HG03439 (cell line): ENCODE measurements around the gene OR52N2.
A peak's percentile ranks its signal among the peaks of the same experiment; 100 is the strongest.

Source experiments
- ATAC-seq: cut with Tn5 transposase; IDR thresholded peaks from one replicate; pipeline ENCODE4 v1.9.1; 2021; ENCODE audit warnings: mild to moderate bottlenecking, moderate library complexity; ENCODE audit not compliant: unreplicated experiment

Gene OR52N2

DNA sequence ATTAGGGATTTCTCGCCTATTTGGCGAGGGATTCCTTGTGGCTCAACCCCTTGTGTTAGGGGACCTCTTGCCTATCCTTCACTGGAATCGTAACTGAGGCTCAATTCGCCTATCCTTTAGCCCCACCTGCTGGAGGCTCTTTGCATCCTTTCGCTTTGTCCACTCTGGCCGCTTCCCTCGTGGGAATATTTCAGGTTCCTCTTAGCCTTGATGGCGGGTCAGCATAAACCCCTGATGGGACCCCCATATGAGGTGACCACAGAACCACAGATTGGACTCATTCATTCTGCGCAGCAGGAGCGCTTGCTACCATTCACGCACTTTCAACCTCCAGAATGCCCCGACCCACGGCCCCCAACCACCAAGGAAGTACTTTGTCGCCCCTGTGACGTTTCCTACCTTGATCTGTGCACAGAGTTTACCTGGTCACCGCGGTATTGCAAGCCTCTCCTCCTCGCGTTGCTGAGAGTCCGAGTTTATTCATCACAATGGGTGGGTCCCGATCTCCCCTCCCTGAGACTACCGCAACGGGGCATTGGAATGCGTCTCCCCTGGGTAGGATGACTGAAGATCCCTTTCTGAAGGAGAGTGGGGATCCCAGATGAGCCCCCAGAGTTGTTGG, at the start of gene OR52N2:
TSS of gene OR52N2 (plus strand) at position 425 of the 622 bp plus-strand sequence. CDS start 11,412 bp downstream, outside the sequence.
- peak; percentile 94 for ATAC-seq

DNA sequence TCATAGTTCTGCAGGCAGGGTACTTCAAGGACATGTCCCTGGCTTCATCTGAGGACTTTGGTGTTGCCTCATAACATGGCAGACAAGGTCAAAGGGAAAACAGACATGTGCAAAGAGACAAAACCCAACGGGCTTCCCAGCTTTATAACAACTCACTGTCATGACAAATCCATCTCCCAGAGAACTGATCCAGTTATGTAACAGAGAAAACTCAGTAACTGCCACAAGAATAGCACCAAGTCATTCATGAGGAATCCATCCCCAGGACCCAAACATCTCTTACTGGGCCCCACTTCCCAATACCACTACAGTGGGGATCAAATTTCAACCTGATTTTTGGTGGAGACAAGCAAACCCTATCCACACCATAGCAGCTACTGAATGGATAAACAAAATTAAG, 41.7 kb upstream of the OR52N2 start:
- no peak for ATAC-seq

- no peak for ATAC-seq
These were observed 25.5 kb upstream of the OR52N2 start, which contains the start of gene OR52N5 for GRCh38 chr11:5783255-5783654. Gene OR52N5 (minus strand): TSS chr11:5783355. CDS start chr11:5778634, 4,721 bp downstream.

GRCh38 chr11:5791165-5791564, 17.6 kb upstream of the OR52N2 start, which contains the start of gene OR52N1:
Gene OR52N1 (minus strand): TSS chr11:5791265. CDS start chr11:5788816, 2,449 bp downstream.
- ATAC-seq: no peak

GRCh38 chr11:5796541-5796940, 12.2 kb upstream of the OR52N2 start:
- no peak for ATAC-seq

DNA sequence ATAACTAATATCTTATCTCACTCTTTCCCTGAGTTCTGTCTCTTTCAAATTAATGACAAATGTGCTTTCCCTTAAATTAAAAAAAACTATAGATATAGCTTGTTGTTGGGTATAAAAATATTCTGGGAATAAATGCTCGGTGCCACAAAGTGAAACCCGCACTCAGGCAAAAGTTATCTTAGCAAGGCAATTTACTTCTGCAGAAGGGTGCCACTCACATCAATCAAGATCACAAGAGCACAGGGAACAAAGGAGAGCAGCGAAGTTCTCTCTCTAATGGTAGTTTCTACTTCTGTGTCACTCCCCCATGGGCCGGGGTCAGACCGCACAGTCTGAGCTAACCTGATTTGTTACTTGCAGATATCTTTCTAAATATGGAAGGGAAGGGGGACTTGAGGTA, 4.7 kb upstream of the OR52N2 start:
- no peak for ATAC-seq

DNA sequence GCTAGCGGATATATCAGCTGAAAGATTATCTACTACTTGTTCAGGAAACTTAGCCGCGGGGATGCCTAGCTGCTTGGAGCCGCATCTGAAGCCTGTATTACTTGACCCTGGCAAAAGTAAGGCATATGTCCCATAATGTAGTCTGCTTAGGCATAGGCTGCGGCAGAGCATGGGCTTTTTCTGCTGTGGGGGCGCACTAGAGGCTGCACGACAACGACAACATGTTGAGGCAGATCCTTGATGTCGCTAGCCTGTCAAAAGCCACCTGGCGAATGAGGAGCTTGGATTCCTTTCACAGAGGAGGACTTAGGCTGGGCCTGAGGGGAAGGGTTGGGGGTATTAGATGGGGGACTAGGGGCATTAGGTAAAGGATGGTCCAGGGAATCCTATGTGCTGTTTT, 1.1 kb upstream of the OR52N2 start:
- no peak for ATAC-seq

- ATAC-seq: peak; percentile 24
These were observed 397 bp downstream of the OR52N2 start for GRCh38 chr11:5809122-5809519.

- ATAC-seq: no peak
These were observed 1.4 kb downstream of the OR52N2 start for GRCh38 chr11:5809905-5810795.

DNA sequence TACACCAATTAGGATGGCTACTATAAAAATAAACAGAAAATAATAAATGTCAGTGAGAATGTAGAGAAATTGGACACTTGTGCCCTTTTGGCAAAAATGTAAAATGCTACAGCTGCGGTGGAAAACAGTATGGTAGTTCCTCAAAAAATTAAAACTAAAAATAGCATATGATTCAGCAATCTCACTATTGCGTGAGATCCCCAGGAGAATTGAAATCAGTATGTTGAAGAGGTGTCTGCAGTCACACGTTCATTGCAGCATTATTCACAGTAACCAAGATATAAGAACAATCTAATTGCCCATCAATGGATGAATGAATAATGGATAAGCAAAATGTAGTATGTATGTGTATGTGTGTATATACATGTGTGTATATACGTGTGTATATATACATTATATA, 6.8 kb downstream of the OR52N2 start:
- ATAC-seq: no peak

DNA sequence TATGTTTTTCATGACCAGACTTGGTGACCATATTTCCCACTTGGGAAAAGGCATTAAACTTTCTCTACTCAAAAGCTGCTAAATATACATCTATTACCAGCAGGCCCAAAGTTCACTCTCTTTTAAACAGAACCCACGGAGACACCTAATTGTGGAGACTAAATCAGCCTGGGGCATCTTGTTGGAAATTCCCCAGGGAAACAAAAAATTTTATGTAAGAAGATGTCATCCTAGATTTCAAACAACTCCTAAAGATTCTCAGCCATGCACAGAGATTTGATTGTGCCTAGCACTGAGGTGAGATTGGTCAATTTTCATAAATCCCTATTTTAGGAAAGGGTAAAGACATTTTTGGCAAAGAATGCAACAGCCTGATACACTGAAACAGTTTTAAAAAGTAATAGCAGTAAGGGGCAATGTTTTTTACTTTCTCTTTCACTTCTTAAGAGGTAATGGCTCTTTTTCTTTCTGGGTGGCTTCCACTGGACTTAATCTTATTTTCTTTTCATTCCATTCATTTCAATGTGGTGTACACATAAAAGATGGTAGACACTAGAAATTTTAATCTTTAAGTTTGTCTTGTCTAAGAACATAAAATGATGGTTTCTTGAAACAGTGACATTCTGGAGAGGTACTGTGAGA, 9.6 kb downstream of the OR52N2 start:
- peak; percentile 66 for ATAC-seq

GRCh38 chr11:5831196-5831829, 22.6 kb downstream of the OR52N2 start:
- ATAC-seq: no peak

- ATAC-seq: no peak
These were observed 24.7 kb downstream of the OR52N2 start for GRCh38 chr11:5833446-5833845.

- no peak for ATAC-seq
These were observed 29.0 kb downstream of the OR52N2 start for GRCh38 chr11:5837695-5838094.

GRCh38 chr11:5841797-5842196, 33.1 kb downstream of the OR52N2 start, which contains the start of gene OR52E6:
Gene OR52E6 (minus strand): TSS chr11:5841897. CDS start chr11:5841897, 0 bp downstream.
- ATAC-seq: no peak

- no peak for ATAC-seq
These were observed 38.0 kb downstream of the OR52N2 start for GRCh38 chr11:5846701-5847100.

GRCh38 chr11:5847711-5848110, 39.0 kb downstream of the OR52N2 start:
- no peak for ATAC-seq

- ATAC-seq: no peak
These were observed 42.3 kb downstream of the OR52N2 start for GRCh38 chr11:5851002-5851401.

- no peak for ATAC-seq
These were observed 48.9 kb downstream of the OR52N2 start, which contains the start of gene OR52E8 for GRCh38 chr11:5857590-5857989. Gene OR52E8 (minus strand): TSS chr11:5857690. CDS start chr11:5857690, 0 bp downstream.

- no peak for ATAC-seq
These were observed 57.1 kb downstream of the OR52N2 start for GRCh38 chr11:5865826-5866225.
